SK-N-SH (cell line): ENCODE measurements around the gene CLIC4. TPM values are rescaled to one million over a fixed set of nuclear protein-coding genes. Genes with fewer than 3 reads are reported as not detected.

Experiments used
- CTCF ChIA-PET: fragments of 300-600, 350-600 bp; formaldehyde crosslinking; extraction: SDS; loops from one replicate; lab custom pipeline; 2021; lab: Yijun Ruan, JAX
- POLR2A ChIA-PET: fragments of 350-600 bp; sonication (Branson Sonifier 250); formaldehyde crosslinking; extraction: SDS; loops from one replicate; lab custom pipeline; 2020; ENCODE audit warnings: antibody characterized with exemption, inconsistent platforms; lab: Yijun Ruan, JAX
- DNase-seq: peaks from one replicate; pipeline ENCODE4 v3.0.0; 2012
- H2AFZ ChIP-seq: fragments of 200-600 bp; sonication (generic); 2 replicates; pipeline ENCODE4 v1.8.1; 2016; ENCODE audit warnings: antibody characterized with exemption, mild to moderate bottlenecking, low read depth
- H3F3A ChIP-seq: fragments of 200-600 bp; sonication (generic); replicated peaks from 2 replicates; pipeline ENCODE3; 2016; ENCODE audit warnings: antibody characterized with exemption, mild to moderate bottlenecking; ENCODE audit not compliant: insufficient read depth
- H3K27ac ChIP-seq, 2 experiments: fragments of 200-500 bp in 1 of 2; fragments of 200-600 bp in 1 of 2; sonication (Bioruptor generic) in 1 of 2; sonication (generic), shearing (Covaris generic) in 1 of 2; 2 replicates each; pipeline versions ENCODE4 v1.5.1 to v1.6.1; 2014 to 2016; ENCODE audit warnings: low read depth in 2 of 2, inconsistent platforms in 1 of 2, low read length in 1 of 2, mild to moderate bottlenecking in 1 of 2, mixed read lengths in 1 of 2
- H3K27me3 ChIP-seq: fragments of 200-600 bp; sonication (generic), shearing (Covaris generic); 2 replicates; pipeline ENCODE4 v1.6.1; 2016; ENCODE audit warnings: mixed run types; ENCODE audit not compliant: insufficient read depth
- H3K36me3 ChIP-seq, 2 experiments: fragments of 200-500 bp in 1 of 2; fragments of 200-600 bp in 1 of 2; sonication (Bioruptor generic) in 1 of 2; sonication (generic) in 1 of 2; replicated peaks in 1 of 2; 2 replicates each; pipeline versions ENCODE3 to v1.5.1; 2014 to 2016; ENCODE audit warnings: low read length in 1 of 2, mild to moderate bottlenecking in 1 of 2; ENCODE audit not compliant: insufficient read depth in 2 of 2, control insufficient read depth in 1 of 2
- H3K4me1 ChIP-seq, 2 experiments: fragments of 200-500 bp in 1 of 2; fragments of 200-600 bp in 1 of 2; sonication (Bioruptor generic) in 1 of 2; sonication (generic), shearing (Covaris generic) in 1 of 2; 2 replicates each; pipeline versions ENCODE4 v1.5.1 to v1.6.1; 2014 to 2016; ENCODE audit warnings: low read depth in 1 of 2, low read length in 1 of 2, mixed run types in 1 of 2; ENCODE audit not compliant: insufficient read depth in 2 of 2, control insufficient read depth in 1 of 2
- H3K4me2 ChIP-seq: fragments of 200-600 bp; sonication (generic), shearing (Covaris generic); 2 replicates; pipeline ENCODE4 v1.6.1; 2017; ENCODE audit warnings: mixed run types
- H3K4me3 ChIP-seq, 2 experiments: fragments of 200-500 bp in 1 of 2; fragments of 200-600 bp in 1 of 2; sonication (Bioruptor generic) in 1 of 2; sonication (generic), shearing (Covaris generic) in 1 of 2; 2 replicates each; pipeline versions ENCODE4 v1.5.1 to v1.8.1; 2014 to 2016; ENCODE audit warnings: low read depth in 2 of 2, inconsistent platforms in 1 of 2, low read length in 1 of 2, mild to moderate bottlenecking in 1 of 2, mixed read lengths in 1 of 2, moderate library complexity in 1 of 2
- H3K79me2 ChIP-seq: fragments of 200-600 bp; sonication (generic); 2 replicates; pipeline ENCODE4 v1.8.1; 2017; ENCODE audit warnings: mild to moderate bottlenecking; ENCODE audit not compliant: insufficient read depth
- H3K9ac ChIP-seq: fragments of 200-600 bp; sonication (generic); 2 replicates; pipeline ENCODE4 v1.6.1; 2017; ENCODE audit warnings: mixed run types
- H3K9me2 ChIP-seq: fragments of 200-600 bp; sonication (generic); 2 replicates; pipeline ENCODE4 v1.6.1; 2017; ENCODE audit warnings: mixed run types
- H3K9me3 ChIP-seq: fragments of 200-600 bp; sonication (generic); 2 replicates; pipeline ENCODE4 v1.6.1; 2017; ENCODE audit warnings: mixed run types, mild to moderate bottlenecking, moderate library complexity
- H4K20me1 ChIP-seq: fragments of 200-600 bp; sonication (generic); 2 replicates; pipeline ENCODE4 v1.6.1; 2017; ENCODE audit warnings: mild to moderate bottlenecking, mixed run types; ENCODE audit not compliant: insufficient read depth
- EZH2phosphoT487 ChIP-seq: fragments of 200-600 bp; sonication (generic); IDR thresholded peaks from 2 replicates; pipeline ENCODE4 v1.6.1; 2017; ENCODE audit warnings: low read depth, mixed run types, mild to moderate bottlenecking, antibody characterized with exemption, moderate library complexity, borderline replicate concordance
- FOSL2 ChIP-seq: IDR thresholded peaks from 2 replicates; pipeline ENCODE4 v1.4.0; 2012; ENCODE audit warnings: low read depth, mild to moderate bottlenecking, moderate library complexity, borderline replicate concordance
- GATA2 ChIP-seq: sonication (generic); formaldehyde crosslinking; IDR thresholded peaks from 2 replicates; pipeline ENCODE4 v1.5.0; 2020; ENCODE audit warnings: mild to moderate bottlenecking, missing genetic modification reagents
- JUND ChIP-seq: IDR thresholded peaks from 2 replicates; pipeline ENCODE4 v1.4.0; 2012
- MXI1 ChIP-seq: IDR thresholded peaks from 2 replicates; pipeline ENCODE4 v1.6.1; 2012; ENCODE audit warnings: mild to moderate bottlenecking, low read depth, low read length, improper control_type of control experiment
- RCOR1 ChIP-seq: fragments of 150-350 bp; IDR thresholded peaks from 2 replicates; pipeline ENCODE4 v1.6.1; 2017; ENCODE audit warnings: antibody characterized with exemption, low read length
- RXRA ChIP-seq: IDR thresholded peaks from 2 replicates; pipeline ENCODE4 v1.4.0; 2012; ENCODE audit warnings: low read depth, mild to moderate bottlenecking, borderline replicate concordance
- SIN3A ChIP-seq: IDR thresholded peaks from 2 replicates; pipeline ENCODE4 v1.6.1; 2012; ENCODE audit warnings: low read depth, mild to moderate bottlenecking, low read length, moderate library complexity, borderline replicate concordance
- TCF12 ChIP-seq: IDR thresholded peaks from 2 replicates; pipeline ENCODE4 v1.4.0; 2012
- WGBS: methylation state at CpG from one replicate; pipeline ENCODE4 v1.1.6; 2017; ENCODE audit warnings: low lambda C conversion rate; 5-methylcytosine and 5-hydroxymethylcytosine counted together
- polyA plus RNA-seq, 3 experiments: library from polyadenylated mRNA; depleted of rRNA; stranded (reverse); fragments of >200 nt; gene quantifications; 2 replicates each; pipeline ENCODE4 v1.2.3, GENCODE V29; 2012
- TF ChIP-seq, protein P1 (sequence below): IDR thresholded peaks from 2 replicates; pipeline ENCODE4 v1.4.0; 2012; ENCODE audit warnings: low read depth
- TF ChIP-seq, protein P2 (sequence below): fragments of 200-600 bp; sonication (generic); IDR thresholded peaks from 2 replicates; pipeline ENCODE4 v1.6.1; 2017; ENCODE audit warnings: antibody characterized with exemption, mild to moderate bottlenecking, moderate library complexity
- TF ChIP-seq, protein P3 (sequence below): IDR thresholded peaks from 2 replicates; pipeline ENCODE4; 2012
- TF ChIP-seq, protein P4 (sequence below): fragments of 150-350 bp; IDR thresholded peaks from 2 replicates; pipeline ENCODE4 v1.6.1; 2017; ENCODE audit warnings: antibody characterized with exemption, low read length, low read depth, borderline replicate concordance
- TF ChIP-seq, protein P5 (sequence below): IDR thresholded peaks from 2 replicates; pipeline ENCODE4 v1.4.0; 2012; ENCODE audit warnings: low read depth, borderline replicate concordance

The CLIC4 gene
- polyA plus RNA-seq, 1 of the 3 experiments (the other 2 are of a cell fraction): 66.4 TPM

DNA sequence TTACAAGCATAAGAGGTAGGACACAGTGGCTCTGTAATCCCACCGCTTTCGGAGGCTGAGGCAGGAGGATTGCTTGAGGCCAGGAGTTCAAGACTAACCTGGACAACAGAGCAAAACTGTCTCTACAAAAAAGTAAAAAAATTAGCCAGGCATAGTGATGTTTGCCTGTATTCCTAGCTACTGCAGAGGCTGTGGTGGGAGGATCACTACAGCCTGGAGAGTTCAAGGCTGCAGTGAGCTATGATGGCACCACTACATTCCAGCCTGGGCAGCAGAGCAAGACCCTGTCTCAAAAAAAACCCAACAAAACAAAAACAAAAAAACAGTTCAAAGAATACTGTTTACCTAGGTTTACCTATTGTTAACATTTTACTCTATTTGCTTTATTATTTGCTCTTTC, 37.4 kb downstream of the CLIC4 start (continued):
- TF ChIP-seq, protein P1, sequence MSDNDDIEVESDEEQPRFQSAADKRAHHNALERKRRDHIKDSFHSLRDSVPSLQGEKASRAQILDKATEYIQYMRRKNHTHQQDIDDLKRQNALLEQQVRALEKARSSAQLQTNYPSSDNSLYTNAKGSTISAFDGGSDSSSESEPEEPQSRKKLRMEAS: no peak

DNA sequence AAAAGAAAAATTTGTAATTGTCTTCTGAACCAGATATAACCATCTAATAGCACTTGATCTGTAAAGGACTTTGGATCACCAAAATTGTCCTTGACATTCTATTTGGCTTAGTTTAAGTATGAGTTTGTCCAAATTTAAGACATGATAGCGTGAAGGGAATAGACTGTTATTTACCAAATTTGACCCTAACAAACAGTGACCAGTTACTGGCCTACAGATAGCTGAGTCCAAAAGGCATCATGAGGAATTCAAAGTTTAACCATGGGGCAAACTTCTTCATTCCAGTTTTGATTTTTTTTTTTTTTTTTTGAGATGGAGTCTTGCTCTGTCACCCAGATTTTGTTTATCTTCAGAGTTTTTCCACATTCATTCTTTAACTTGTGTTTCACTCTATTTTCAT, 38.5 kb downstream of the CLIC4 start:
- ChIA-PET POLR2A (interaction anchor here (1.5 kb wide), 1 partner anchor 9 kb away, joined by 3 read pairs; no protein-coding TSS in a partner anchor), CTCF (interaction anchor here (1.6 to 1.9 kb wide), 2 partner anchors 52 to 95 kb away, joined by 4 to 5 read pairs; no protein-coding TSS in a partner anchor)

GRCh38 chr1:24786191-24786590, 40.9 kb downstream of the CLIC4 start:
- DNase-seq: no peak
- peaks cover 70% of the 10 kb centered on the region for H4K20me1 ChIP-seq
- H3K9ac ChIP-seq: no peak overlapping the region
- no peak overlapping the region for H3K27ac ChIP-seq
- H3K36me3 ChIP-seq: peaks cover 0 to 4% of the 10 kb centered on the region in 2 experiments
- H3K4me1 ChIP-seq: peaks cover 0 to 16% of the 10 kb centered on the region in 2 experiments; a peak in 1 of 4 replicates
- no peak overlapping the region for H2AFZ ChIP-seq
- H3K4me3 ChIP-seq: no peak overlapping the region
- ChIA-PET CTCF (no interaction called here), POLR2A (no interaction called here)
- no peaks in the 10 kb centered on the region for H3K9me3 ChIP-seq
- H3F3A ChIP-seq: peaks cover 29% of the 10 kb centered on the region
- H3K27me3 ChIP-seq: no peaks in the 10 kb centered on the region
- H3K79me2 ChIP-seq: peaks cover 100% of the 10 kb centered on the region
- H3K4me2 ChIP-seq: no peak overlapping the region
- H3K9me2 ChIP-seq: no peaks in the 10 kb centered on the region
- TF ChIP-seq, protein P2, sequence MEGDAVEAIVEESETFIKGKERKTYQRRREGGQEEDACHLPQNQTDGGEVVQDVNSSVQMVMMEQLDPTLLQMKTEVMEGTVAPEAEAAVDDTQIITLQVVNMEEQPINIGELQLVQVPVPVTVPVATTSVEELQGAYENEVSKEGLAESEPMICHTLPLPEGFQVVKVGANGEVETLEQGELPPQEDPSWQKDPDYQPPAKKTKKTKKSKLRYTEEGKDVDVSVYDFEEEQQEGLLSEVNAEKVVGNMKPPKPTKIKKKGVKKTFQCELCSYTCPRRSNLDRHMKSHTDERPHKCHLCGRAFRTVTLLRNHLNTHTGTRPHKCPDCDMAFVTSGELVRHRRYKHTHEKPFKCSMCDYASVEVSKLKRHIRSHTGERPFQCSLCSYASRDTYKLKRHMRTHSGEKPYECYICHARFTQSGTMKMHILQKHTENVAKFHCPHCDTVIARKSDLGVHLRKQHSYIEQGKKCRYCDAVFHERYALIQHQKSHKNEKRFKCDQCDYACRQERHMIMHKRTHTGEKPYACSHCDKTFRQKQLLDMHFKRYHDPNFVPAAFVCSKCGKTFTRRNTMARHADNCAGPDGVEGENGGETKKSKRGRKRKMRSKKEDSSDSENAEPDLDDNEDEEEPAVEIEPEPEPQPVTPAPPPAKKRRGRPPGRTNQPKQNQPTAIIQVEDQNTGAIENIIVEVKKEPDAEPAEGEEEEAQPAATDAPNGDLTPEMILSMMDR: no peak
- no peak for TF ChIP-seq JUND
- no peak for TF ChIP-seq MXI1
- no peak for TF ChIP-seq FOSL2
- TF ChIP-seq, protein P3, sequence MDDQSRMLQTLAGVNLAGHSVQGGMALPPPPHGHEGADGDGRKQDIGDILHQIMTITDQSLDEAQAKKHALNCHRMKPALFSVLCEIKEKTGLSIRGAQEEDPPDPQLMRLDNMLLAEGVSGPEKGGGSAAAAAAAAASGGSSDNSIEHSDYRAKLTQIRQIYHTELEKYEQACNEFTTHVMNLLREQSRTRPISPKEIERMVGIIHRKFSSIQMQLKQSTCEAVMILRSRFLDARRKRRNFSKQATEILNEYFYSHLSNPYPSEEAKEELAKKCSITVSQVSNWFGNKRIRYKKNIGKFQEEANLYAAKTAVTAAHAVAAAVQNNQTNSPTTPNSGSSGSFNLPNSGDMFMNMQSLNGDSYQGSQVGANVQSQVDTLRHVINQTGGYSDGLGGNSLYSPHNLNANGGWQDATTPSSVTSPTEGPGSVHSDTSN: no peak
- TF ChIP-seq, protein P4, sequence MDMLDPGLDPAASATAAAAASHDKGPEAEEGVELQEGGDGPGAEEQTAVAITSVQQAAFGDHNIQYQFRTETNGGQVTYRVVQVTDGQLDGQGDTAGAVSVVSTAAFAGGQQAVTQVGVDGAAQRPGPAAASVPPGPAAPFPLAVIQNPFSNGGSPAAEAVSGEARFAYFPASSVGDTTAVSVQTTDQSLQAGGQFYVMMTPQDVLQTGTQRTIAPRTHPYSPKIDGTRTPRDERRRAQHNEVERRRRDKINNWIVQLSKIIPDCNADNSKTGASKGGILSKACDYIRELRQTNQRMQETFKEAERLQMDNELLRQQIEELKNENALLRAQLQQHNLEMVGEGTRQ: no peak
- TF ChIP-seq GATA2: no peak
- TF ChIP-seq RXRA: no peak
- no peak for TF ChIP-seq RCOR1
- TF ChIP-seq TCF12: no peak
- no peak for TF ChIP-seq EZH2phosphoT487
- TF ChIP-seq, protein P5, sequence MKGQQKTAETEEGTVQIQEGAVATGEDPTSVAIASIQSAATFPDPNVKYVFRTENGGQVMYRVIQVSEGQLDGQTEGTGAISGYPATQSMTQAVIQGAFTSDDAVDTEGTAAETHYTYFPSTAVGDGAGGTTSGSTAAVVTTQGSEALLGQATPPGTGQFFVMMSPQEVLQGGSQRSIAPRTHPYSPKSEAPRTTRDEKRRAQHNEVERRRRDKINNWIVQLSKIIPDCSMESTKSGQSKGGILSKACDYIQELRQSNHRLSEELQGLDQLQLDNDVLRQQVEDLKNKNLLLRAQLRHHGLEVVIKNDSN: no peak
- no peak for TF ChIP-seq SIN3A

More for the DNA sequence above, 38.5 kb downstream of the CLIC4 start:
- no peak for DNase-seq
- H4K20me1 ChIP-seq: peaks cover 81% of the 10 kb centered on the region
- no peaks in the 10 kb centered on the region for H3K9me2 ChIP-seq
- peaks cover 3 to 28% of the 10 kb centered on the region in 2 experiments; a peak in 2 of 4 replicates for H3K4me1 ChIP-seq
- no peaks in the 10 kb centered on the region for H3K9me3 ChIP-seq
- peaks cover 100% of the 10 kb centered on the region for H3K79me2 ChIP-seq
- peak overlapping the region; percentile 1 to 71; a peak in 3 of 4 replicates for H3K27ac ChIP-seq
- H3K9ac ChIP-seq: no peak overlapping the region
- TF ChIP-seq RCOR1 (no peak), TCF12 (no peak)
- peaks cover 20% of the 10 kb centered on the region for H3F3A ChIP-seq
- no peak overlapping the region for H3K4me2 ChIP-seq
- peaks cover 0 to 13% of the 10 kb centered on the region in 2 experiments for H3K36me3 ChIP-seq
- H3K27me3 ChIP-seq: no peaks in the 10 kb centered on the region
- H3K4me3 ChIP-seq: no peak overlapping the region
- H2AFZ ChIP-seq: no peak overlapping the region
- WGBS: 95% methylated on average over 1 of the region's 1 CpG
